ENCODE results near the gene CSTB. TPM values are rescaled to one million over a fixed set of nuclear protein-coding genes. Genes with fewer than 3 reads are reported as not detected.

Gene CSTB
- total and polyA plus RNA-seq, 4 donors = 33.2 to 263 (median 181) TPM

GRCh38 chr21:43800566-43800965 is 24.5 kb upstream of the CSTB start:
- DNase-seq (no peak), ATAC-seq (ENCODE audit: insufficient read depth, low FRiP score) (no peak)
- H3K9me3 ChIP-seq (ENCODE audit: control insufficient read depth in 4 of 4, insufficient read depth in 3 of 4, low read length in 3 of 4) = no peaks in the 10 kb centered on the region
- H3K9ac ChIP-seq (ENCODE audit: insufficient read depth in 1 of 2, low read length in 2 of 2) = no peak overlapping the region
- H3K36me3 ChIP-seq (ENCODE audit: control insufficient read depth in 4 of 4, insufficient read depth in 4 of 4, low read length in 4 of 4) = peaks cover 15 to 83% (median 32%) of the 10 kb centered on the region in 4 donors
- no peaks in the 10 kb centered on the region for H3K4me1 ChIP-seq (ENCODE audit: control insufficient read depth in 5 of 5, insufficient read depth in 5 of 5, low read length in 5 of 5)
- H3K4me3 ChIP-seq = no peak overlapping the region
- H3K27ac ChIP-seq (ENCODE audit: low read depth in 1 of 2, low read length in 1 of 2) = no peak overlapping the region
- no peaks in the 10 kb centered on the region for H3K27me3 ChIP-seq (ENCODE audit: control insufficient read depth in 3 of 3, insufficient read depth in 3 of 3, low read length in 2 of 3)
- TF ChIP-seq CTCF (IDR thresholded peaks at IDR 0.05; ENCODE audit: control extremely low read depth, extremely low read depth) = no peak
- 94 to 96% methylated on average over 14 of the region's 14 CpGs for WGBS, 2 donors

- Histone ChIP-seq H3K4me1 (ENCODE audit: control insufficient read depth in 5 of 5, insufficient read depth in 5 of 5, low read length in 5 of 5) (no peaks in the 10 kb centered on the region), H3K27me3 (ENCODE audit: control insufficient read depth in 3 of 3, insufficient read depth in 3 of 3, low read length in 2 of 3) (no peaks in the 10 kb centered on the region), H3K9me3 (ENCODE audit: control insufficient read depth in 4 of 4, insufficient read depth in 3 of 4, low read length in 3 of 4) (no peaks in the 10 kb centered on the region), H3K4me3 (no peak overlapping the region), H3K36me3 (ENCODE audit: control insufficient read depth in 4 of 4, insufficient read depth in 4 of 4, low read length in 4 of 4) (peaks cover 15 to 85% (median 32%) of the 10 kb centered on the region in 4 donors), H3K27ac (ENCODE audit: low read depth in 1 of 2, low read length in 1 of 2) (no peak overlapping the region), H3K9ac (ENCODE audit: insufficient read depth in 1 of 2, low read length in 2 of 2) (no peak overlapping the region)
- TF ChIP-seq CTCF (IDR thresholded peaks at IDR 0.05; ENCODE audit: control extremely low read depth, extremely low read depth) = no peak
- WGBS, 2 donors = 97 to 98% methylated on average over 17 of the region's 17 CpGs
- DNase-seq (no peak), ATAC-seq (ENCODE audit: insufficient read depth, low FRiP score) (no peak)
Observed at GRCh38 chr21:43800124-43800523, 24.0 kb upstream of the CSTB start.

GRCh38 chr21:43799301-43799840 is 23.3 kb upstream of the CSTB start:
- Histone ChIP-seq H3K27me3 (ENCODE audit: control insufficient read depth in 3 of 3, insufficient read depth in 3 of 3, low read length in 2 of 3) (no peaks in the 10 kb centered on the region), H3K4me3 (no peak overlapping the region), H3K36me3 (ENCODE audit: control insufficient read depth in 4 of 4, insufficient read depth in 4 of 4, low read length in 4 of 4) (peaks cover 15 to 90% (median 31%) of the 10 kb centered on the region in 4 donors), H3K4me1 (ENCODE audit: control insufficient read depth in 5 of 5, insufficient read depth in 5 of 5, low read length in 5 of 5) (no peaks in the 10 kb centered on the region), H3K27ac (ENCODE audit: low read depth in 1 of 2, low read length in 1 of 2) (no peak overlapping the region), H3K9ac (ENCODE audit: insufficient read depth in 1 of 2, low read length in 2 of 2) (no peak overlapping the region), H3K9me3 (ENCODE audit: control insufficient read depth in 4 of 4, insufficient read depth in 3 of 4, low read length in 3 of 4) (no peaks in the 10 kb centered on the region)
- ATAC-seq (ENCODE audit: insufficient read depth, low FRiP score) (no peak), DNase-seq (no peak)
- TF ChIP-seq CTCF (IDR thresholded peaks at IDR 0.05; ENCODE audit: control extremely low read depth, extremely low read depth) = no peak
- WGBS, 2 donors = 94 to 95% methylated on average over 19 of the region's 19 CpGs
